SK-N-SH (cell line): ENCODE data around the gene ERGIC1. TPM values are rescaled to one million over a fixed set of nuclear protein-coding genes. Genes with fewer than 3 reads are reported as not detected.

Experiments
- CTCF ChIA-PET: fragments of 300-600, 350-600 bp; formaldehyde crosslinking; extraction: SDS; loops from one replicate; lab custom pipeline; 2021; lab: Yijun Ruan, JAX
- POLR2A ChIA-PET: fragments of 350-600 bp; sonication (Branson Sonifier 250); formaldehyde crosslinking; extraction: SDS; loops from one replicate; lab custom pipeline; 2020; ENCODE audit warnings: antibody characterized with exemption, inconsistent platforms; lab: Yijun Ruan, JAX
- DNase-seq: peaks from one replicate; pipeline ENCODE4 v3.0.0; 2012
- H2AFZ ChIP-seq: fragments of 200-600 bp; sonication (generic); 2 replicates; pipeline ENCODE4 v1.8.1; 2016; ENCODE audit warnings: antibody characterized with exemption, mild to moderate bottlenecking, low read depth
- H3F3A ChIP-seq: fragments of 200-600 bp; sonication (generic); replicated peaks from 2 replicates; pipeline ENCODE3; 2016; ENCODE audit warnings: antibody characterized with exemption, mild to moderate bottlenecking; ENCODE audit not compliant: insufficient read depth
- H3K27ac ChIP-seq, 2 experiments: fragments of 200-500 bp in 1 of 2; fragments of 200-600 bp in 1 of 2; sonication (Bioruptor generic) in 1 of 2; sonication (generic), shearing (Covaris generic) in 1 of 2; 2 replicates each; pipeline versions ENCODE4 v1.5.1 to v1.6.1; 2014 to 2016; ENCODE audit warnings: low read depth in 2 of 2, inconsistent platforms in 1 of 2, low read length in 1 of 2, mild to moderate bottlenecking in 1 of 2, mixed read lengths in 1 of 2
- H3K27me3 ChIP-seq: fragments of 200-600 bp; sonication (generic), shearing (Covaris generic); 2 replicates; pipeline ENCODE4 v1.6.1; 2016; ENCODE audit warnings: mixed run types; ENCODE audit not compliant: insufficient read depth
- H3K36me3 ChIP-seq, 2 experiments: fragments of 200-500 bp in 1 of 2; fragments of 200-600 bp in 1 of 2; sonication (Bioruptor generic) in 1 of 2; sonication (generic) in 1 of 2; replicated peaks in 1 of 2; 2 replicates each; pipeline versions ENCODE3 to v1.5.1; 2014 to 2016; ENCODE audit warnings: low read length in 1 of 2, mild to moderate bottlenecking in 1 of 2; ENCODE audit not compliant: insufficient read depth in 2 of 2, control insufficient read depth in 1 of 2
- H3K4me1 ChIP-seq, 2 experiments: fragments of 200-500 bp in 1 of 2; fragments of 200-600 bp in 1 of 2; sonication (Bioruptor generic) in 1 of 2; sonication (generic), shearing (Covaris generic) in 1 of 2; 2 replicates each; pipeline versions ENCODE4 v1.5.1 to v1.6.1; 2014 to 2016; ENCODE audit warnings: low read depth in 1 of 2, low read length in 1 of 2, mixed run types in 1 of 2; ENCODE audit not compliant: insufficient read depth in 2 of 2, control insufficient read depth in 1 of 2
- H3K4me2 ChIP-seq: fragments of 200-600 bp; sonication (generic), shearing (Covaris generic); 2 replicates; pipeline ENCODE4 v1.6.1; 2017; ENCODE audit warnings: mixed run types
- H3K4me3 ChIP-seq, 2 experiments: fragments of 200-500 bp in 1 of 2; fragments of 200-600 bp in 1 of 2; sonication (Bioruptor generic) in 1 of 2; sonication (generic), shearing (Covaris generic) in 1 of 2; 2 replicates each; pipeline versions ENCODE4 v1.5.1 to v1.8.1; 2014 to 2016; ENCODE audit warnings: low read depth in 2 of 2, inconsistent platforms in 1 of 2, low read length in 1 of 2, mild to moderate bottlenecking in 1 of 2, mixed read lengths in 1 of 2, moderate library complexity in 1 of 2
- H3K79me2 ChIP-seq: fragments of 200-600 bp; sonication (generic); 2 replicates; pipeline ENCODE4 v1.8.1; 2017; ENCODE audit warnings: mild to moderate bottlenecking; ENCODE audit not compliant: insufficient read depth
- H3K9ac ChIP-seq: fragments of 200-600 bp; sonication (generic); 2 replicates; pipeline ENCODE4 v1.6.1; 2017; ENCODE audit warnings: mixed run types
- H3K9me2 ChIP-seq: fragments of 200-600 bp; sonication (generic); 2 replicates; pipeline ENCODE4 v1.6.1; 2017; ENCODE audit warnings: mixed run types
- H3K9me3 ChIP-seq: fragments of 200-600 bp; sonication (generic); 2 replicates; pipeline ENCODE4 v1.6.1; 2017; ENCODE audit warnings: mixed run types, mild to moderate bottlenecking, moderate library complexity
- H4K20me1 ChIP-seq: fragments of 200-600 bp; sonication (generic); 2 replicates; pipeline ENCODE4 v1.6.1; 2017; ENCODE audit warnings: mild to moderate bottlenecking, mixed run types; ENCODE audit not compliant: insufficient read depth
- EP300 ChIP-seq, 2 experiments: IDR thresholded peaks; 2 replicates each; pipeline versions ENCODE4 v1.4.0 to v1.6.1; 2012; ENCODE audit warnings: borderline replicate concordance in 1 of 2, low read depth in 1 of 2, low read length in 1 of 2
- FOSL2 ChIP-seq: IDR thresholded peaks from 2 replicates; pipeline ENCODE4 v1.4.0; 2012; ENCODE audit warnings: low read depth, mild to moderate bottlenecking, moderate library complexity, borderline replicate concordance
- FOXJ3 ChIP-seq: sonication (generic); formaldehyde crosslinking; IDR thresholded peaks from 2 replicates; pipeline ENCODE4 v1.5.1; 2020; ENCODE audit warnings: mild to moderate bottlenecking, missing genetic modification reagents
- GATA2 ChIP-seq: sonication (generic); formaldehyde crosslinking; IDR thresholded peaks from 2 replicates; pipeline ENCODE4 v1.5.0; 2020; ENCODE audit warnings: mild to moderate bottlenecking, missing genetic modification reagents
- JUND ChIP-seq: IDR thresholded peaks from 2 replicates; pipeline ENCODE4 v1.4.0; 2012
- MEF2A ChIP-seq: IDR thresholded peaks from 2 replicates; pipeline ENCODE4 v1.4.0; 2012; ENCODE audit warnings: low read depth, borderline replicate concordance
- MXI1 ChIP-seq: IDR thresholded peaks from 2 replicates; pipeline ENCODE4 v1.6.1; 2012; ENCODE audit warnings: mild to moderate bottlenecking, low read depth, low read length, improper control_type of control experiment
- NFIC ChIP-seq: IDR thresholded peaks from 2 replicates; pipeline ENCODE4 v1.4.0; 2012; ENCODE audit warnings: borderline replicate concordance
- POLR2AphosphoS5 ChIP-seq: IDR thresholded peaks from 2 replicates; pipeline ENCODE4 v1.6.1; 2012; ENCODE audit warnings: low read depth, low read length
- TAF1 ChIP-seq: IDR thresholded peaks from 2 replicates; pipeline ENCODE4 v1.6.1; 2012; ENCODE audit warnings: low read depth, mild to moderate bottlenecking, low read length, moderate library complexity, borderline replicate concordance
- TEAD4 ChIP-seq: IDR thresholded peaks from 2 replicates; pipeline ENCODE4 v1.4.0; 2012; ENCODE audit warnings: mild to moderate bottlenecking, borderline replicate concordance; ENCODE audit not compliant: insufficient read depth
- USF1 ChIP-seq: IDR thresholded peaks from 2 replicates; pipeline ENCODE4 v1.4.0; 2012; ENCODE audit warnings: low read depth, borderline replicate concordance
- ZBTB33 ChIP-seq: IDR thresholded peaks from 2 replicates; pipeline ENCODE4 v1.4.0; 2012; ENCODE audit warnings: low read depth, borderline replicate concordance
- WGBS: methylation state at CpG from one replicate; pipeline ENCODE4 v1.1.6; 2017; ENCODE audit warnings: low lambda C conversion rate; 5-methylcytosine and 5-hydroxymethylcytosine counted together
- polyA plus RNA-seq, 3 experiments: library from polyadenylated mRNA; depleted of rRNA; stranded (reverse); fragments of >200 nt; gene quantifications; 2 replicates each; pipeline ENCODE4 v1.2.3, GENCODE V29; 2012
- TF ChIP-seq, protein P1 (sequence below): fragments of 150-350 bp; IDR thresholded peaks from 2 replicates; pipeline ENCODE4 v1.6.1; 2017; ENCODE audit warnings: antibody characterized with exemption, low read length, low read depth, borderline replicate concordance

Gene ERGIC1
- polyA plus RNA-seq, 1 of the 3 experiments (the other 2 are of a cell fraction): 101 TPM

DNA sequence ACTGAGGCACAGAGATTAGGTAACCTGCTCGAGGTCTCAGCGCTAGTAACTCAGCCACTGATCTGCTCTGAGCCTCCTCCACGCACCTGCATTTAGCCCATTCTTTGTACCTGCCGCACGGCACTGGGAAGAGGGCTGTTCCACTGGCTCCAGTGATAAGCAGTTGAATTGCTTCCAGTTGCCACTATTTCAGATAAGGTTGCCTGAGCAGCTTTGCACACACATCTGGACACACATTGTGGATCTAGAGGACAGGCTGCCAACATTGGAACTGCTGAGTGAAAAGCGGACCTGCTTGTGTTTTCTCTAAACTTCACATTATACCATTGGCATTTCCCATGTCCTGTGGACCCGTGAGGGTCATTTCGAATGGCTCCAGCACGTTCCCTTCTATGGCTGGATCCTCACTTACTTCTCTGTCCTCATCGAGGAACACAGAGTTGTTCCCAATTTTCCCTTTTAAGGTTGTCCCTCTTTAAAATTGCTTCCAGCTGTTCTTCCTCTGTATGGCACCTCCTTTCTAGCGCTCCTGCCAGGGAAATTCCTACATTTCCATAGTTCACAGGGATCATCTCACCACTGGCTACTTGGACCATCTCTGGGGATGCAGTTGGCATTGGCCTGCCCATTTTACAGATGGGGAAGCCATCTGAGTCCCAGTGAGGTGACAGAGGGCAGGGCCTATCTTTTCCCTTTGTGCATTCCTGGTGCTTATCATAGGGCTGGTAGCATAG is 79.2 kb downstream of the ERGIC1 start:
- POLR2A ChIA-PET: no interaction called here
- peaks cover 17 to 31% of the 10 kb centered on the region in 2 experiments for H3K36me3 ChIP-seq
- no peak overlapping the region for H3K4me3 ChIP-seq
- no peak overlapping the region for H2AFZ ChIP-seq
- no peak for TF ChIP-seq MXI1
- TF ChIP-seq FOSL2: no peak
- TF ChIP-seq TEAD4: no peak
- TF ChIP-seq, protein P1, sequence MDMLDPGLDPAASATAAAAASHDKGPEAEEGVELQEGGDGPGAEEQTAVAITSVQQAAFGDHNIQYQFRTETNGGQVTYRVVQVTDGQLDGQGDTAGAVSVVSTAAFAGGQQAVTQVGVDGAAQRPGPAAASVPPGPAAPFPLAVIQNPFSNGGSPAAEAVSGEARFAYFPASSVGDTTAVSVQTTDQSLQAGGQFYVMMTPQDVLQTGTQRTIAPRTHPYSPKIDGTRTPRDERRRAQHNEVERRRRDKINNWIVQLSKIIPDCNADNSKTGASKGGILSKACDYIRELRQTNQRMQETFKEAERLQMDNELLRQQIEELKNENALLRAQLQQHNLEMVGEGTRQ: no peak
- TF ChIP-seq USF1: no peak
- no peak for TF ChIP-seq EP300 (IDR thresholded peaks at IDR 0.05; ENCODE audit: borderline replicate concordance in 1 of 2, low read depth in 1 of 2, low read length in 1 of 2)
- TF ChIP-seq JUND: no peak
- no peak for TF ChIP-seq TAF1
- TF ChIP-seq ZBTB33: no peak
- TF ChIP-seq FOXJ3 (CRISPR knock-in tag): no peak
- no peak for TF ChIP-seq POLR2AphosphoS5
- DNase-seq: no peak
- WGBS: 90% methylated on average over 10 of the region's 11 CpGs
- no peaks in the 10 kb centered on the region for H4K20me1 ChIP-seq
- no peak overlapping the region for H3K9ac ChIP-seq
- peaks cover 12% of the 10 kb centered on the region; the same call in 1 of the 2 replicates for H3K79me2 ChIP-seq
- no peak overlapping the region for H3K4me2 ChIP-seq
- H3K4me1 ChIP-seq: peaks cover 0 to 8% of the 10 kb centered on the region in 2 experiments; a peak in 1 of 4 replicates
- CTCF ChIA-PET: interaction anchor here (0.9 kb wide), 1 partner anchor 141 kb away, joined by 4 read pairs; no protein-coding TSS in a partner anchor
- peaks cover 31% of the 10 kb centered on the region for H3F3A ChIP-seq
- no peaks in the 10 kb centered on the region for H3K27me3 ChIP-seq
- no peaks in the 10 kb centered on the region for H3K9me2 ChIP-seq
- no peaks in the 10 kb centered on the region for H3K9me3 ChIP-seq
- no peak overlapping the region; a peak in 1 of 4 replicates for H3K27ac ChIP-seq

GRCh38 chr5:172915514-172915913 is 81.5 kb downstream of the ERGIC1 start:
- H3K4me1 ChIP-seq: peaks cover 0 to 19% of the 10 kb centered on the region in 2 experiments; a peak in 2 of 4 replicates
- no peak overlapping the region for H3K27ac ChIP-seq
- H2AFZ ChIP-seq: no peak overlapping the region
- DNase-seq: no peak
- no peak overlapping the region for H3K9ac ChIP-seq
- H3K4me2 ChIP-seq: no peak overlapping the region
- no peaks in the 10 kb centered on the region for H3K9me3 ChIP-seq
- ChIA-PET POLR2A (no interaction called here), CTCF (interaction anchor here (0.7 to 2.6 kb wide), 9 partner anchors 17 to 437 kb away, joined by 3 to 16 read pairs (median 3); no protein-coding TSS in a partner anchor)
- 100% methylated on average over 2 of the region's 10 CpGs for WGBS
- peaks cover 7% of the 10 kb centered on the region; the same call in 1 of the 2 replicates for H3K79me2 ChIP-seq
- H3K4me3 ChIP-seq: no peak overlapping the region
- peaks cover 25 to 39% of the 10 kb centered on the region in 2 experiments for H3K36me3 ChIP-seq
- no peaks in the 10 kb centered on the region for H3K9me2 ChIP-seq
- no peaks in the 10 kb centered on the region for H3K27me3 ChIP-seq
- H3F3A ChIP-seq: peaks cover 28% of the 10 kb centered on the region
- TF ChIP-seq NFIC (no peak), GATA2 (CRISPR knock-in tag) (no peak), MXI1 (no peak), USF1 (no peak), MEF2A (no peak)
- TF ChIP-seq, all 33 proteins: peak for 0
- H4K20me1 ChIP-seq: no peaks in the 10 kb centered on the region
